HG02943 (cell line): Measurements from ENCODE around the gene CFAP58.

ENCODE experiments used
- ATAC-seq: cut with Tn5 transposase; IDR thresholded peaks from one replicate; pipeline ENCODE4 v1.9.1; 2021; ENCODE audit warnings: mild to moderate bottlenecking, low read depth, moderate library complexity; ENCODE audit not compliant: unreplicated experiment

CFAP58 gene

DNA sequence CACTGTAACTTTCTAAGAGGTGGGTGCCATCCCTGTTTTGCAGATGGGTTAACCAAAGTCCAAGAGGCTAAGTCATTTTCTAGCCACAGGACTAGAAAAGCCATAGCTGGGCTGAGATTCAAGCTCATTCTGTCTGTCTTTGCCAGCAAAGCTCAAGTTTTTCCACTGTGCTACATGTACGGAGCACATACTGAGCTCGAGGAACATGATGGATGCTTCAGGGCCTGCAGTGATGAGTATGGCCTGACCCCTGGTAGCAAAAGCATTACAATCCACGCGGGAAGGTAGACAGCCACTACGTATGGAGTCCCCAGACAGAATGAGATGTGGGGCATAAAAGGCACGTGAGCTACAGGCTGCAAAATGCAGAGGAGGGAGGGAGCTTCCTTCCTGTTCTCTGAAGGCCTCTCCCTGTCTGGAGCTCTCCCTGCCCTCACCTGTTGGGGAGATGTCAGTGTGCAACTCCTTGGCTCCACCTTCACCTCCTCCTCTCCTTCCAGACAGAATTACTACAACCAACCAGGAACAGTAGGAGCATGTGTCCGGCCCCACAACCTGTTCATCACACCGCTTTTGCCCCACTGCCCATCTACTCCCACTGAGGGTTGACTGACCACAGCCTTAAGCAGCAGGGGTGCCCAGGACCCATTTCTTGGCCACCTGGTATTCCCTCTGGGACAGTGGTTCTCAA, 31.8 kb upstream of the CFAP58 start:
- ATAC-seq = no peak

DNA sequence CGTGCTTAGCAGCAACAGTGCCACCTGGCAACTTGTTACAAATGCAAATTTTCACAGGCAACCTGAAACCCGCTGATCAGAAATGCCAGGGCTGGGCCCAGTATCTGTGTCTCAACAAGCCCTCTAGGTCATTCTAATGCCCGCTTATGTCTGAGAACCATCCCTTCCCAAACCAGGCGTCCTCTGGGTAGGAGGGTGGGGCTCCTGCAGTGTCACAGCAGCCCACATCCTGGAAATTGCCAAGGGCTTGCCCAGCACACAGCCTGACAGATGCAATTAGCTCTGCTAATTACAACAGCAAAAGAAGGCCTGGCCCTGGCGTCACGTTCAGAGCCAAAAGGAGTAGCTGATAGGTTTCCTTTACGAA, 31.2 kb upstream of the CFAP58 start:
- ATAC-seq = peak; percentile 43

- no peak for ATAC-seq
These were observed 30.5 kb upstream of the CFAP58 start for GRCh38 chr10:104323085-104323484.

GRCh38 chr10:104323760-104324201, 29.9 kb upstream of the CFAP58 start:
- ATAC-seq = no peak

GRCh38 chr10:104324221-104324686, 29.4 kb upstream of the CFAP58 start:
- ATAC-seq = no peak

- ATAC-seq = no peak
These were observed 28.7 kb upstream of the CFAP58 start for GRCh38 chr10:104324931-104325330.

GRCh38 chr10:104325436-104326435, 27.9 kb upstream of the CFAP58 start:
- ATAC-seq = no peak

DNA sequence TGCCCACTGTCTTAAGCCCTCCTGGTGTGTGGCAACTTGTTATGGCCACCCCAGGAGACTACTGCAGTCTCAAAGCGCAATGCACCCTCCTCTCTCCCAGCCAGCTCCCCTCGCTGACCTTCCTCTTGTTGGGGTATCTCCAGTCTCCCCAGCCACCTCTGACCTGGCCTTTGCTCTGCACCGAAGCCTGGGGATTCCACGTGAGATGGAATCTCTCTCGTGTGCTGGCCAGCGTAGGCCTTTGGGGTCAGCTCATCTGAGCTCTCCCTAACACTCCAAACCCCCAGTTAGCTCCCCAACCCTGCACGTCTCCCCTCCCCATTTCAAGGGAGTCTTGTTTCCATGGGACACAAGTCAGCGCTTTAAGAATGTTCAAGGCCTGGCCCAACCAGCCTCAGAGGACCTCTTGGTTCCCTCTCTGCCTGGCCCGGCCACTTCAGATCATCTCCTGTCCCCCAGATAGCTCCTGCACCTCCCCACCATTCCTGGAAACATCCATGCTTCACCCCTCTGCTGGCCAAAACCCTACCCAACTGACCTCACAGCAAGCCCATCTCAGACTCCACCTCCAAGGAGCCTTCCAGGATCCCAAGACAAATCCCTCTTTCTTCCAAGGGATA, 26.5 kb upstream of the CFAP58 start:
- no peak for ATAC-seq

DNA sequence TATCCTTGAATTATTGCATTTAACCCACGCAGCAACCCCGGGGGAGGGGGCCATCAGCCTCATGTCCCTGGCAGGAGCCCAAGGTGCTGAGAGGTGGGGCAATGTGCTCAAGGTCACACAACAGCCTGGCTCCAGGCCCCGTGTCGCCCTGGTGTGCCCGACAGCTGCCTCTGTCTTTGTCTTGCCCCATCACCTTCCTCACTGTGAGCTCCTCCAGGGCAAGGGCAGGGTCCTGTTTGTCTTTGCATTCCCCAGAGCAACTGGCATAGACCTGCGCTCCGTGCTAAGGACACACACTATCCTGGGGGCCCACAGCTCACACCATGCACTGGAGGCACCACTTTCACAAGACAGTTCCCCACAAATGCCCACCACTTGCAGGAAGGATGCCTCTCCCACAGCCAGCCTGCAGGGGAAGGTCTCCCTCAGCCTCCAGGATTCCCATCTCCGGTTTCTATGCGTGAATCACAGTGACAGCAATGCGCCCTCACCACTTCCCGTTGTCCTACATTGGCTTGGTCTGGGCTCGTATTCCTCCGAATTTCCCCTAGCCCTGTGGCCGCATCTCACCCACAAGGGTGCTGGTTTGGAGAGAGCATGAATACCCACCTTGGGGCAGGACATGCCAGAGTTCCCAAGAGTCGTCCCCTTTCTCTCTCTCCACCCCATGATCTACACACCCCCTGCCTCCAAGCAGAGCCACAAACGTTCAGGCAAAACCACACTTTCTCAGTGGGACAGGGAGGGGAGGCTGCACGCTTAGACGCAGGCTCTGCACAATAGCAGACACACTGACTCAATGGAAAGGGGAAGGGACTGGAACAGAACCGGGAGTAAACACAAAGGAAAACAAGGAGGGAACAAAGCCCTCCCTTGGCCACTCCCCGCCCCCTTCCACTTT, 25.6 kb upstream of the CFAP58 start:
- ATAC-seq = no peak

DNA sequence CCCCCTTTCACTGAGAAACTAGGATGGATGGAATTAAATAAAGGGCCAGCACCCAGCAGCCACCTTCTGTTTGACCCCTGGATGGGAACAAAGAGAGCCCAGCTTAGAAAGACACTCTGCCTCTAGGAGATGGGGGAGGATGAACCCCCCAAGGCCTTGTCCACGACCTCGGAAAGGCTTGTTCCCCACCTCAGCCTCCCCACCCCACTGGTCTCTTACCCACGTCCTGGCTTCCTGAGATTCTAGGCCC, 25.1 kb upstream of the CFAP58 start:
- no peak for ATAC-seq

DNA sequence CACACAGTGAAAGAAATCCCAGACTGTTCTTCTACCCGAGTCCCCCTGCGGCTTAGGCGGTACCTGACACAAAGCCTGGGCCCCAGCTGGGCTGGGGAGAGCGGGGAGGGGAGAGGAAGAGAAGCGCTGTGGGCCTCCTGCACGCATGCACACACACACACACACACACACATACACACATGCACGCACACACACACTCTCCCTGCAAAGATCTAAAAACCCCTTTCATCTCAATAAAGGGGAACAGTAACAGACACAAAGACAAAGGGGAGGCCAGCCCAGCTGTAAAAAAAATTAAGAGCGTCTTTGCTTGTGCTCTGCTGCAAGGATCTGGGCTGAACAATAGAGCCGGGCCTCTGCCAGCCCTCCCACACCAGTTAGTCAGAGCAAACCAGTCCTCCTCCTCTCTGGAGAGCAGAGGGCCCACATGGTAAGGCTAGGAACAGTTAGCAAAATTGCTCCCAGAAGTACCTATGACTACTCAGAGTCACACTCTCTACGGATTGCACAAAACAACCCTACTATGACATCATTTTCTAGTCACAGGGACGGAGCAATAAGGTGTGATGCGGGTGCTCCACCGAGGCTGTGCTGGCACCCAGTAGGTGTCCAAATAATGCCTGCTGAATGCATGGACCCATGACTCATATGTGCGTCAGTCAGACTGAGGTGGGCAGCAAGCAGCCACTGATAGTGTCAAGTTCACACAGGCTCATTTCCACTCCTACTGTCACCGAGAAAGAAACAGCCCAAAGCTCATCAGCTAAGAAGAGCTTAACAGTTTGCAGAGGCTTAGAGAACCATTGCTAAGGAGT, 24.5 kb upstream of the CFAP58 start:
- no peak for ATAC-seq

- ATAC-seq = no peak
These were observed 23.9 kb upstream of the CFAP58 start for GRCh38 chr10:104329735-104330134.

DNA sequence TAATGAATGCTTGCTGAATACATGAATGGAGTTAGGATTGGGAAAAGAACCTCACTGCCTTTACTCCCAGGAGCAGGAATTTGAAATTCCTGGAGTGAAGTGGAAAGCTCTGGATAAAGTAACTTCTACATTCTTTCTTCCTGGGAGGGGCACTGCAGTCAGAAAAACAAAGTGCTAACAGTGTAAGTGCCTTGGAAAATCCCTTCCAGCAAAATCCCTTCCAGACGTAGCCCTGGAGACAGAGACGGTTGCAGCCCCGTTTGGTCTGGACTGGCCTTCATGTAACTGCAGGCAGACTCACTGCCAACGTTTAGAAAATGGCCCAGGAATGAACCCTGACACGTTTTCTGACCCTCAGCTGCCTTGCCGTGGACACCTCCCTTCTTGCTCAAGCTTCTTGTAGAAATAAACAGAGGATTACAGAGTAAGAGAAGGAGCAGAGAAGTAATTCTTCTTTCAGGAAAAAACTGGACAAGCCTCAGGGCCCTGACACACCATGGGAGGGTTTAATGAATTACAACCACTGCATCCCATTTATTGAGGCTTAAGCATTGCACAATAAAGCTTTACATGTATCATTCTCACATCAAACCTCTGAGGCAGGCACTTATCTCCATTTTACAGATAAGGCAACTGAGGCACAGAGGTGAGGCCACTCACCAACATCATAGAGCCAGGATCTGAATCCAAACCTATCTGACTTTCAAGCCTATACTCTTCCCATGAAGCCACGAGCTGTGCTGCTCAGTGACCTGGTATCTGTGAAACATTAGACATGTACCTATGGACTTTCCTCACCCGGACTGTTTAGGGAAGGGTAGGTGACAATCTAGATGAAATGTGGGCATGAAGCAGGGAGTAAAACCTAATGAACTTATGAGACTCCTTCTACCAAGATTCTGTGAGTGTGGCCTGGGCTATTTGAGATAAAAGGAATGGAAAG, 23.2 kb upstream of the CFAP58 start:
- ATAC-seq = no peak

DNA sequence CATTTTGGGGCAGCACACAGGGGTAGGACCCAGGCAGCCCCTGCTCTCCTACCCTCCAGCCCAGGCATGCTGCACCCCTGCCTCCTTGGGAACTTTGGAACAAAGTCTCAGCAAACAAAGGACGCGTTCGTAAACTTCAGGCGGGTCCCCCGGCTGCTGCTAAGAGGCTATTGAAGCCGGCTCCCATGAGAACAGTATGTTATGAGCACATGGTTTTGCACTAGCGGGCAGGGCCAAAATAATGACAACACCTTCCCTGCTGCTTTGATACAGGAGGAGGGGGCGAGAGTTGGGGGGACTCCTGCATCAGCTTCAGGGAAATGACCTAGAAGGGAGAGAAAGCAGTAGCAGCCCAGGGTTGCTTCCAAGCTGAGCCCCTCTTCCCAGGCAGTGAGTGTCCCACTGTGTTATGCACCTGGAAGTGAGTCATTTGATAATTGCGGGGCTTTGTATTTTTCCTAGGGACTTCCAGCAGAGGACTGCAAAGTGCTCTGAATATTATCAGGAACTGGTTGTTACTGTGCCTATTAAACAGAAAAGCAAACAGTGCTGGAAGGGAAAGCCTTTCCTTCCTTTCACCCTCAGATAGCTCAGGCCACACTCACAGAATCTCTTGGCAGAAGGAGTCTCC, 22.3 kb upstream of the CFAP58 start:
- no peak for ATAC-seq

GRCh38 chr10:104332243-104333031, 21.2 kb upstream of the CFAP58 start:
- no peak for ATAC-seq

- no peak for ATAC-seq
These were observed 20.5 kb upstream of the CFAP58 start for GRCh38 chr10:104333032-104333727.
